ENCODE data around the gene PPP1CC.
A peak's percentile ranks its signal among the peaks of the same experiment; 100 is the strongest.
"Not testable (repeated sequence)": the region's sequence is repeated elsewhere in the genome, so short reads cannot be mapped to it uniquely, and the experiment has no call there.

Gene PPP1CC

DNA sequence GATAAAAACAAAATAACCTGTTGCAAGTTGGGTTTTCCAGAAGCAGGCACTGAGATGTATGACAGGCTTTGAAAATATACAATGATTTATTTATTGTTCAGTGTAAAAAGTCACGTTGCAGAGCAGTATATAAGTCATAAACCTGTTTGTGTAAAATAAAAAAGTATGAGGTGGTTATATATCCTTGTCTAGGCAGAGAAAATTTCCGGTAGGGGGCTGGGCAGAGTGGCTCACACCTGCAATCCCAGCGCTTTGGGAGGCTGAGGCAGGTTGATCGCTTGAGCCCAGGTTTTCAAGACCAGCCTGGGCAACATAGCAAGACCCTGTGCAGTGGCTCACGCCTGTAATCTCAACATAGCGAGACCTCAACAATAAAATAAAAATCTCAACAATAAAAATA lies 16.2 kb upstream of the PPP1CC start:
- no peak overlapping the region for H3K27ac ChIP-seq
- no peak overlapping the region for H3K4me3 ChIP-seq

DNA sequence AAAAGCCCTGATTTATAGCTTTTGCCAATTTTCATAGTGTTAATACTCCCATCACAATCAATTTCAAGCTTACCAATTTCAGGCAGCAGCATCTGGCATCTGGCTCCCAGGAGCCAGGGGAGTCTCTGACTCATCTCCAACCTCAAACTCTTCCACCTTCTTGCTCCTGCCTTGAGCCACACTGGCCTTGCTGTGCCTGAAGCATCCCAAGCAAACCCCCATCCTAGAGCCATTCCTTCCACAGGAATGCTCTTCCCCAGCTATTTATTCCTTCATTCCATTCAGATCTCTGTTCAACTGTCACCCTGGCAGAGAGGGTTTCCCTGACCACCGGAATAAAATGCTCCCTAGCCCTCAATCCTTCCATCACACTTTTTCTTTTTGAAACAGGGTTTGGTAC lies 13.9 kb upstream of the PPP1CC start:
- Histone ChIP-seq H3K4me3 (no peak overlapping the region), H3K27ac (no peak overlapping the region)

GRCh38 chr12:110754101-110754793 lies 11.6 kb upstream of the PPP1CC start:
- Histone ChIP-seq H3K27ac (no peak overlapping the region), H3K4me3 (no peak overlapping the region)

GRCh38 chr12:110750784-110751461 lies 8.2 kb upstream of the PPP1CC start:
- H3K4me3 ChIP-seq = no peak overlapping the region
- peak overlapping the region in 13 of 21 experiments; percentile 0 to 74 (median 33) for H3K27ac ChIP-seq

DNA sequence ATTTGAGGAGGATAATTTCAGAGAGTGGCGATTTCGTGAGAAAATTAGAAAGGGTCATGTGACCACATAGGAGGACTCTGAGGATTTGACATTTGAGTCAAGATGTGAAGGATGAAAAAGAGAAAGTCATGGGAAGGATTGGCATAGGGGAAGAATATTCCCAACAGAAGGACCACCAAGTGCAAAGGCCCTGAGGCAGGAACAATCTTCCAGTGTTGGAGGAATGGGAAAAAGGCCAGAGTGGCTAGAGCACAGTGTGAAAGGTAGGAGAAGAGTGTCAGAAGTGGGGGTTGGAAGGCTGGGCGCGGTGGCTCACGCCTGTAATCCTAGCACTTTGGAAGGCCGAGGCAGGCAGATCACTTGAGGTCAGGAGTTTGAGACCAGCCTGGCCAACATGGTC lies 3.9 kb upstream of the PPP1CC start:
- no peak overlapping the region for H3K4me3 ChIP-seq
- H3K27ac ChIP-seq = no peak overlapping the region

DNA sequence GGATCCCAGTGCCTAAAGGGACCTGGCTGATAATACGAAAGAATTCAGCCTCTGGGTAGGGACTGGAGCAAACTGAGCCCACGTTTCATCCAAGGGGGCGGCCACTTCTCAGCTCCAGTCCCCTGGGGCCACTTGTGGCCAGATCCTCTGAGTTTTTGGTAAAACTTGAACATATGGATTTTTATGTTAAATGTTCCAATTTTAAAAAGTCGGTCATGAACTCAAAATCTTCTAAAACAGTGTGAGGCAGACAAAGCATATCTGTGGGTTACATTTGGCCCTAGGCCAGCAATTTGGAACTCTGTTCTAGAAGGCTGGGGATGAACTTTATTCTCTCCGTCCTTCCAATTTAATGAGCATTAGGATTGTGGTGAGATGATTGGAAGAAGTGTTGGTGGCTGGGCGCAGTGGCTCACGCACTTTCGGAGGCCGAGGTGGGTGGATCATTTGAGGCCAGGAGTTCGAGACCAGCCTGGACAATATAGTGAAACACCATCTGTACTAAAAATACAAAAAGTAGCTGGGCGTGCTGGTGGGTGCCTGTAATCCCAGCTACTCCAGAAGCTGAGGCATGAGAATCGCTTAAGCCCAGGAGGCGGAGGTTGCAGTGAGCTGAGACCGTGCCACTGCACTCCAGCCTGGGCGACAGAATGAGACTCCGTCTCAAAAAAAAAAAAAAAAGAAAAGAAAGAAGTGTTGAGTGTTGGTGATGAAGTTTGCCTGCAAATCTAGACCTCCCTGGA lies 3.0 kb upstream of the PPP1CC start:
- peak overlapping the region in 5 of 21 experiments; percentile 11 to 41 (median 26) for H3K27ac ChIP-seq
- H3K4me3 ChIP-seq = no peak overlapping the region

DNA sequence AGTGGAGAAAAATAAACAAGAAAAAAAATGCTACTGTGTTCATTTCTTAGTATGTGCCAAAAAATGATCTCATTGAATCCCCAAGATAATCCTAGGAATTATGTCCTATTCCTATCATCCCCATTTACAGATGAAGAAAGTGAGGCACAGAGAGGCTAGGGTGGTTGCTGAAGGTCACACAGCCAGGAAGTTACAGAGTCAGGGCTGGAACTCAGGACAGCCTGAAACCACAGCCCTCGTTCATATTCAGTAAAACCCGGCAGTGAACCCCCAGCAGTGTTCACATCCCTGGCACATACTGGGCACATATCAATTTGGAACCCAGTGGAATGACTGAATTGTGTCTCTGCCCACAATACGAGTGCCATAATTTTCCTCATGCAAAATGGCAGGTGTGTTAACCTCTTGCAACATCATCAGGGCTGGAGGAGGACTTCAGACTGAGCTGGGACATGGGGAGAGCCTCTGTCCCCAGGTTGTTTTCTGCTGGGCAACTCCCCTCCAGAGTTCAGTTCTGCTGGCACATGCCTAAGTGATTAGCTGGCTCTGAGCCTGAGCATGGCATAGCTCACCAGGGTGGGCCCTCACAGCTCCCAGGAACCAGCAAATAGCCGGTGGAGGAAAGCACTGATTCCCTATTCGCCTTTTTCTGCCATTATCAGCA lies 2.0 kb upstream of the PPP1CC start:
- H3K27ac ChIP-seq = peak overlapping the region in 5 of 21 experiments; percentile 1 to 37 (median 20)
- no peak overlapping the region for H3K4me3 ChIP-seq

DNA sequence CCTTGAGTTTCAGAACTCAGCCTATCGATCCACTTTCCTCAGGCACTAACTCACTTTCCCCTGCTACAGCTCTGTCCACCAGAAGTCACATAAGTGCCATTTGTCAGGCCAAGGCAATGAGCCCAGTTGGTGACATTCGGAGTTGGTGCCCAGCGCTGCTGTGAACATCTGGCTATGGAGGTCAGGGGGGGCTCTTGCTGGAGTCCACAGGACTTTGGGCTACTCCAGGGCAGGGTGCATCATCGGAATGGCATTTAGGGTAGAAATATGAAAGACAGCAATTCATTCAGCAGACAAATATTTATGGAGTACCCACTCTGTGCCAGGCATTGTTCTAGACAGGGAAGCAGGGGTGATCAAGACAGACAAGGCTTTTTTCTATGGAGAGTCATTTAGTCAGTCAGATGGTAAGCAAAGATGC lies 1.5 kb upstream of the PPP1CC start:
- peak overlapping the region in 4 of 21 experiments; percentile 1 to 97 (median 92) for H3K27ac ChIP-seq
- peak overlapping the region in 1 of 7 experiments; percentile 97 for H3K4me3 ChIP-seq

DNA sequence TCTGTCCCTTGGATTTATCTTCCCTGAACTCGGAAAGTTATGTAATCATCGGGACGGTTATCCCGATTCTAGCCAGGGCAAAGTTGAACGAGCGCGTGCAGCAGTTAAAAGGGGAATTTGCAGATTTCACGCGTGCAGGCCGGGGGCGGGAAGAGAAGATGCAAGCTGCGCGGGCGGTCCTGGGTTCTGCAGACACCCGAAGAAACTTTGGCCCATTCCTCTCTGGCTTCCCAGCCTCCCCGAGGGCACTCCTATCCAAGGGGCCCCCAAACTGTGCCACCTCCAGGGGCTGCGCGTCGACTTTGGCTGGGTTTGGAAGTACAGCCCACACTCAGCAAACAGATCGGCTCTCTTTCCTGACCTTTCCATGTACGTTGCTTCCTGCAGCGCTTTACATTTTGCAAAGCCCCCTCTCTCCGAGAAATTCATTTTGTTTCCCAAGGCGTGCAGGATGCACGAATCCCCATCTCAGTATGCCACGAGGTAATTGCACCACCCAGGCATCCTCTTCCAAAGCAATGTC lies 941 bp upstream of the PPP1CC start:
- peak overlapping the region in 11 of 21 experiments; percentile 5 to 98 (median 95) for H3K27ac ChIP-seq
- H3K4me3 ChIP-seq = peak overlapping the region; percentile 60 to 99 (median 97)

- H3K4me3 ChIP-seq = peak overlapping the region; percentile 60 to 99 (median 97)
- H3K27ac ChIP-seq = peak overlapping the region; percentile 61 to 98 (median 95)
Measured at GRCh38 chr12:110742096-110742717, 484 bp downstream of the PPP1CC start.

GRCh38 chr12:110741341-110742095 lies 1.2 kb downstream of the PPP1CC start:
- peak overlapping the region; percentile 60 to 99 (median 97) for H3K4me3 ChIP-seq
- peak overlapping the region in 20 of 21 experiments; percentile 88 to 98 (median 95) for H3K27ac ChIP-seq

GRCh38 chr12:110739894-110740293 lies 2.8 kb downstream of the PPP1CC start:
- Histone ChIP-seq H3K27ac (peak overlapping the region in 2 of 21 experiments; percentile 37 to 43), H3K4me3 (peak overlapping the region in 4 of 7 experiments; percentile 5 to 97 (median 92))

GRCh38 chr12:110739488-110739887 lies 3.2 kb downstream of the PPP1CC start:
- Histone ChIP-seq H3K27ac (peak overlapping the region in 2 of 21 experiments; percentile 37 to 43), H3K4me3 (peak overlapping the region in 2 of 7 experiments; percentile 97)

DNA sequence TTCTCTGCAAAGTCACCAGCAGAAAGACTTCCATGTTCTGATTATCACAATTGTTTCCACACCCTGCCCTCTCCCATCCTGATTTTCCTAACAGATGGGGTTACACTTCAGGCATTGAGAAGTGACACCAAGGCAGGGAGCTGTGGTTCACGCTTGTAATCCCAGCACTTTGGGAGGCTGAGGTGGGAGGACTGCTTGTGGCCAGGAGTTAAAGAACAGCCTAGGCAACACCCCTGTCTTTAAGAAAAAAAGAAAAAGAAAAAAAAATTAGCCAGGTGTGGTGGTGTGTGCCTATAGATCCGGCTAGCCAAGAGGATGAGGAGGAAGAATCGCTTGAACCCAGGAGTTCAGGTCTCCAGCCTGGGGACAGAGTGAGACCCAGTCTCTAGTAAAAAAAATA lies 5.2 kb downstream of the PPP1CC start:
- Histone ChIP-seq H3K27ac (peak overlapping the region in 2 of 21 experiments; percentile 18 to 24), H3K4me3 (no peak overlapping the region)

GRCh38 chr12:110737016-110737415 lies 5.7 kb downstream of the PPP1CC start:
- peak overlapping the region in 1 of 21 experiments; percentile 24 for H3K27ac ChIP-seq
- not testable (repeated sequence) for H3K4me3 ChIP-seq

DNA sequence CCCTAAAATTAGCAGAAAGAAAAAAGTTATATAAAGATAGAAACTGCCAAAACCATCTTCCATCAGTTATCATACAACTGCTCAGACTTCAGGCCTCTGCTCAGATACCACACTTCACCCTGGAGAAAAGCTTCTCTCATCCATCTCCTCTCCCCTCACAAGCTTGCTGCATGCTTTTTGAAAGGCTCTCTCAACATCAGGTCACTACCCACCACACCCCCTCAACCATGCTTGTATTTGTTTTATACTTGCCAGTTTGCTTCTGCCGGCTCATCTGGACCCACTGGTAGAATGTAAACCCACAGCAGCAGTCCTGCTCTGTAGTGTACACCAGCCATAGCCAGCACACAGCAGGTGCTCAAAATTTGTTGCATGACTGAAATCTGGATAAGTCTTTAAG lies 8.8 kb downstream of the PPP1CC start:
- no peak overlapping the region for H3K27ac ChIP-seq
- no peak overlapping the region for H3K4me3 ChIP-seq

GRCh38 chr12:110733089-110733715 lies 9.5 kb downstream of the PPP1CC start:
- H3K27ac ChIP-seq = peak overlapping the region in 1 of 21 experiments; percentile 6
- no peak overlapping the region for H3K4me3 ChIP-seq

GRCh38 chr12:110732572-110732971 lies 10.1 kb downstream of the PPP1CC start:
- no peak overlapping the region for H3K4me3 ChIP-seq

More at GRCh38 chr12:110732572-110732971, 10.1 kb downstream of the PPP1CC start:
- peak overlapping the region in 1 of 21 experiments; percentile 6 for H3K27ac ChIP-seq
